ENCODE data around the gene TOX3. TPM values are rescaled to one million over a fixed set of nuclear protein-coding genes. Genes with fewer than 3 reads are reported as not detected.

The TOX3 gene
- not detected in 2 replicates for total RNA-seq

DNA sequence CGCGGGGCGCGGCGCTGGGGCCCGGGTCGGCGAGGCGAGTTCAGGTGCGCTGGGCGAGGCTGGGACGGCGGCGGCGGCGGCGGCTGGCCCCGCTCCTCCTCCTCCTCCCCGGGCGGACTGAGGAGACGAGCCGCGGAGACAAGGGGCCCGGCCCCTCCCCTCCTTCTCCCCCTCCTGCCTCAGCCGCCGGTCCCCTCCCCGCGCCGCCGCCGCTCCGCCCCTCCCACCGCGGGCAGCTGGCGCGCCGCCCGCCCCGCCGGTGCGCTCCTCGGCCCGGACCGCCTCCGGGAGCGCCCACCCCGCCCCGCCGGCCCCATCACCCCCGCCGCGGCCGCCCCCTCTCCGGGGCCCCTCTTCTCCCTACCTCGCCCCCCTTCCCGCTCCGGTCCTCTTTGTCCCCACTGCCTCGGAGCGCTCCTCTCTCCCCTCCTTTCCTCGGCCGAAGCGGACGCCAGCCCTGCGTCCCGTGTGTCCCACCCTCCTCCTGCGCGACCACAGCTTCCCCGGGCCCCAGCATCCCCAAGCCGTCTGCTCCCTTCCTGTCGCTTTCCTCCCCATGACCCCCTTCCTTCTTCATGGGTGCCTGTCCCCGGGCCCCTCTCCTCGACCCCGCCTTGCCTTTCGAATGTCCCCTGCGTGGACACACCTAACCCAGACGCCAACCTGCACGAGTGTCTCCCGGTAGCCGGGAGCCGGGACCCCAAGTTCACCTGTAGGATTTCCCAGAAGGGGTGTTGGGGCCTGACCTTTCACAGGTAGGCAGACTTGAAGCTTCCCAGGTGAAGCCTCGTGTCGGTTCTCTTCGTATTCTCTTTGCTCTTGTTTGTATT lies at the start of gene TOX3:
TSS of gene TOX3 (minus strand) at position 140 of the 830 bp plus-strand sequence. CDS start 420 bp downstream, outside the sequence.

